HCT116 (cell line): ENCODE results near the gene PDLIM7. TPM values are rescaled to one million over a fixed set of nuclear protein-coding genes. Genes with fewer than 3 reads are reported as not detected.

Experiments
- ATAC-seq: fragments of 200-7000 bp; cut with Tn5 transposase; 2 replicates; pipeline ENCODE4 v1.9.1; 2020; ENCODE audit warnings: mild to moderate bottlenecking, moderate library complexity
- BruUV-seq: library from RNA; stranded (reverse); fragments of 400-500 nt; replicated peaks from 2 replicates; lab custom pipeline; 2021; lab: Mats Ljungman, UMichigan
- CTCF ChIA-PET: fragments of 300-600 bp; sonication (Branson Sonifier 250); formaldehyde crosslinking; loops from one replicate; lab custom pipeline; 2021; ENCODE audit warnings: antibody characterized with exemption; lab: Charles Lee
- POLR2A ChIA-PET: fragments of 300-600, 350-600 bp; sonication (Branson Sonifier 250); formaldehyde crosslinking; loops from one replicate; lab custom pipeline; 2021; ENCODE audit warnings: antibody characterized with exemption; lab: Charles Lee
- RAD21 ChIA-PET, 2 experiments: fragments of 300-600 bp; sonication (Branson Sonifier 250); formaldehyde crosslinking; loops; one replicate each; lab custom pipeline; 2023; ENCODE audit warnings: low total read pairs in 2 of 2; ENCODE audit not compliant: uncharacterized antibody in 2 of 2, unreplicated experiment in 2 of 2, low non-redundant PET in 1 of 2; lab: Charles Lee
- DNase-seq: peaks from one replicate; pipeline ENCODE4 v3.0.0-alpha.2; 2010; ENCODE audit warnings: low read depth, low spot score
- H2AFZ ChIP-seq: fragments of 200-600 bp; shearing (Covaris generic), sonication (generic); 2 replicates; pipeline ENCODE4 v1.6.1; 2017; ENCODE audit warnings: low read depth, mixed run types, mixed read lengths, antibody characterized with exemption, low read length; ENCODE audit not compliant: poor library complexity, severe bottlenecking
- H3K27ac ChIP-seq: 2 replicates; pipeline ENCODE4 v1.5.1; 2012; ENCODE audit warnings: low read depth, low read length
- H3K27me3 ChIP-seq: fragments of 200-600 bp; sonication (generic); 2 replicates; pipeline ENCODE4 v1.6.1; 2016; ENCODE audit warnings: mixed run types, low read length, mixed read lengths; ENCODE audit not compliant: insufficient read depth
- H3K36me3 ChIP-seq, 2 experiments: fragments of 200-500 bp in 1 of 2; fragments of 200-600 bp in 1 of 2; sonication (Bioruptor generic) in 1 of 2; sonication (generic) in 1 of 2; 2 replicates each; pipeline versions ENCODE4 v1.5.1 to v1.6.1; 2014 to 2016; ENCODE audit warnings: low read length in 2 of 2, inconsistent platforms in 1 of 2, mixed read lengths in 1 of 2, mixed run types in 1 of 2; ENCODE audit not compliant: insufficient read depth in 2 of 2, control insufficient read depth in 1 of 2
- H3K4me1 ChIP-seq, 2 experiments: fragments of 200-600 bp in 1 of 2; sonication (generic) in 1 of 2; 2 replicates each; pipeline versions ENCODE4 v1.5.1 to v1.6.1; 2012 to 2017; ENCODE audit warnings: low read length in 2 of 2, inconsistent platforms in 1 of 2, mild to moderate bottlenecking in 1 of 2, mixed read lengths in 1 of 2, mixed run types in 1 of 2, moderate library complexity in 1 of 2; ENCODE audit not compliant: insufficient read depth in 2 of 2, control insufficient read depth in 1 of 2
- H3K4me2 ChIP-seq: fragments of 200-600 bp; sonication (generic); 2 replicates; pipeline ENCODE4 v1.6.1; 2017; ENCODE audit warnings: mixed run types, low read length, mixed read lengths
- H3K4me3 ChIP-seq, 2 experiments: fragments of 200-600 bp in 1 of 2; sonication (generic) in 1 of 2; replicated peaks in 1 of 2; 2 replicates each; pipeline ENCODE4 v1.5.1; 2011 to 2016; ENCODE audit warnings: low read length in 2 of 2, control low read depth in 1 of 2, low read depth in 1 of 2, mild to moderate bottlenecking in 1 of 2, mixed read lengths in 1 of 2, mixed run types in 1 of 2
- H3K79me2 ChIP-seq: fragments of 200-600 bp; sonication (generic); 2 replicates; pipeline ENCODE4 v1.6.1; 2017; ENCODE audit warnings: mild to moderate bottlenecking, mixed run types, low read length, moderate library complexity, mixed read lengths; ENCODE audit not compliant: insufficient read depth
- H3K9ac ChIP-seq: fragments of 200-600 bp; sonication (generic); 2 replicates; pipeline ENCODE4 v1.6.1; 2016; ENCODE audit warnings: low read length, mixed read lengths
- H3K9me2 ChIP-seq: fragments of 200-600 bp; sonication (generic), shearing (Covaris generic); 2 replicates; pipeline ENCODE4 v1.6.1; 2017; ENCODE audit warnings: mixed run types, mild to moderate bottlenecking, moderate library complexity; ENCODE audit not compliant: insufficient read depth
- H3K9me3 ChIP-seq, 2 experiments: fragments of 200-500 bp in 1 of 2; fragments of 200-600 bp in 1 of 2; sonication (Bioruptor generic) in 1 of 2; sonication (generic) in 1 of 2; 2 replicates each; pipeline ENCODE4 v1.6.1; 2014 to 2017; ENCODE audit warnings: low read length in 2 of 2, mixed read lengths in 2 of 2, inconsistent platforms in 1 of 2, low read depth in 1 of 2, mild to moderate bottlenecking in 1 of 2, mixed run types in 1 of 2, moderate library complexity in 1 of 2; ENCODE audit not compliant: control insufficient read depth in 1 of 2, insufficient read depth in 1 of 2
- H4K20me1 ChIP-seq: fragments of 200-600 bp; sonication (generic), shearing (Covaris generic); 2 replicates; pipeline ENCODE4 v1.6.1; 2017; ENCODE audit warnings: mixed run types, mild to moderate bottlenecking, moderate library complexity; ENCODE audit not compliant: insufficient read depth
- CBX3 ChIP-seq: IDR thresholded peaks from 2 replicates; pipeline ENCODE4 v1.6.1; 2012; ENCODE audit warnings: low read depth
- CEBPB ChIP-seq: IDR thresholded peaks from 2 replicates; pipeline ENCODE4 v1.6.1; 2012; ENCODE audit warnings: low read depth
- EGR1 ChIP-seq: IDR thresholded peaks from 2 replicates; pipeline ENCODE4 v1.6.1; 2012; ENCODE audit warnings: low read depth
- POLR2AphosphoS5 ChIP-seq: IDR thresholded peaks from 2 replicates; pipeline ENCODE4 v1.6.1; 2011; ENCODE audit warnings: mild to moderate bottlenecking, low read depth, low read length, moderate library complexity
- SP1 ChIP-seq: IDR thresholded peaks from 2 replicates; pipeline ENCODE4 v1.6.1; 2012; ENCODE audit warnings: low read depth
- intact Hi-C: fragments of 100-400 bp; cut with micrococcal nuclease; formaldehyde crosslinking; loops from 2 replicates; pipeline ENCODE4 v1.10.0; 2022
- total RNA-seq: library from RNA; stranded (reverse); gene quantifications from one replicate; pipeline ENCODE4 v1.2.1, GENCODE V29; 2021; ENCODE audit not compliant: unreplicated experiment
- TF ChIP-seq, protein P1 (sequence below): IDR thresholded peaks from 2 replicates; pipeline ENCODE4 v1.6.1; 2011; ENCODE audit warnings: mild to moderate bottlenecking, low read length, moderate library complexity; ENCODE audit not compliant: insufficient replicate concordance; ENCODE audit errors: extremely low read depth
- TF ChIP-seq, protein P2 (sequence below): IDR thresholded peaks from 2 replicates; pipeline ENCODE4 v1.6.1; 2012; ENCODE audit warnings: low read depth

Gene PDLIM7
- total RNA-seq, 1 experiment from 2014 or later: 153 TPM

DNA sequence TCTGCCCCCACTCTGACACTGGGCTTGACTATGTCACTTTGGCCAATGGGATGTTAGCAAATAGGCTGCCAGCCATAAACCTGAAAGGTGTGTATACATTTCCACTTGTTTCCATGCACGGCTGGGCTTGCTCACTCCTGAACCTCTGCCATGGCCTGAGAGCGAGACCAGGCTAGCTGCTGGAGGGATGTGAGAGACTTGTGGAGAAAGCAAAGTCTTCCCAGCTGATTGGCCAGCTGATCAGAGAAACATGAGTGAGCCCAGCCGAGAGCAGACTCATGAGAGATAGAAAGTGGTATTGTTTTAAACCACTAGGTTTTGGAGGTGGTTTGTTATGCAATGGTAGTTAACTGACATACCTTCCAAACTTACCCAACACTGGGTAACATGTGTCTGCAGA is 43.0 kb upstream of the PDLIM7 start:
- H3K4me1 ChIP-seq: no peaks in the 10 kb centered on the region
- no peak for TF ChIP-seq SP1
- TF ChIP-seq, protein P1, sequence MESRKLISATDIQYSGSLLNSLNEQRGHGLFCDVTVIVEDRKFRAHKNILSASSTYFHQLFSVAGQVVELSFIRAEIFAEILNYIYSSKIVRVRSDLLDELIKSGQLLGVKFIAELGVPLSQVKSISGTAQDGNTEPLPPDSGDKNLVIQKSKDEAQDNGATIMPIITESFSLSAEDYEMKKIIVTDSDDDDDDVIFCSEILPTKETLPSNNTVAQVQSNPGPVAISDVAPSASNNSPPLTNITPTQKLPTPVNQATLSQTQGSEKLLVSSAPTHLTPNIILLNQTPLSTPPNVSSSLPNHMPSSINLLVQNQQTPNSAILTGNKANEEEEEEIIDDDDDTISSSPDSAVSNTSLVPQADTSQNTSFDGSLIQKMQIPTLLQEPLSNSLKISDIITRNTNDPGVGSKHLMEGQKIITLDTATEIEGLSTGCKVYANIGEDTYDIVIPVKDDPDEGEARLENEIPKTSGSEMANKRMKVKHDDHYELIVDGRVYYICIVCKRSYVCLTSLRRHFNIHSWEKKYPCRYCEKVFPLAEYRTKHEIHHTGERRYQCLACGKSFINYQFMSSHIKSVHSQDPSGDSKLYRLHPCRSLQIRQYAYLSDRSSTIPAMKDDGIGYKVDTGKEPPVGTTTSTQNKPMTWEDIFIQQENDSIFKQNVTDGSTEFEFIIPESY: no peak
- TF ChIP-seq, protein P2, sequence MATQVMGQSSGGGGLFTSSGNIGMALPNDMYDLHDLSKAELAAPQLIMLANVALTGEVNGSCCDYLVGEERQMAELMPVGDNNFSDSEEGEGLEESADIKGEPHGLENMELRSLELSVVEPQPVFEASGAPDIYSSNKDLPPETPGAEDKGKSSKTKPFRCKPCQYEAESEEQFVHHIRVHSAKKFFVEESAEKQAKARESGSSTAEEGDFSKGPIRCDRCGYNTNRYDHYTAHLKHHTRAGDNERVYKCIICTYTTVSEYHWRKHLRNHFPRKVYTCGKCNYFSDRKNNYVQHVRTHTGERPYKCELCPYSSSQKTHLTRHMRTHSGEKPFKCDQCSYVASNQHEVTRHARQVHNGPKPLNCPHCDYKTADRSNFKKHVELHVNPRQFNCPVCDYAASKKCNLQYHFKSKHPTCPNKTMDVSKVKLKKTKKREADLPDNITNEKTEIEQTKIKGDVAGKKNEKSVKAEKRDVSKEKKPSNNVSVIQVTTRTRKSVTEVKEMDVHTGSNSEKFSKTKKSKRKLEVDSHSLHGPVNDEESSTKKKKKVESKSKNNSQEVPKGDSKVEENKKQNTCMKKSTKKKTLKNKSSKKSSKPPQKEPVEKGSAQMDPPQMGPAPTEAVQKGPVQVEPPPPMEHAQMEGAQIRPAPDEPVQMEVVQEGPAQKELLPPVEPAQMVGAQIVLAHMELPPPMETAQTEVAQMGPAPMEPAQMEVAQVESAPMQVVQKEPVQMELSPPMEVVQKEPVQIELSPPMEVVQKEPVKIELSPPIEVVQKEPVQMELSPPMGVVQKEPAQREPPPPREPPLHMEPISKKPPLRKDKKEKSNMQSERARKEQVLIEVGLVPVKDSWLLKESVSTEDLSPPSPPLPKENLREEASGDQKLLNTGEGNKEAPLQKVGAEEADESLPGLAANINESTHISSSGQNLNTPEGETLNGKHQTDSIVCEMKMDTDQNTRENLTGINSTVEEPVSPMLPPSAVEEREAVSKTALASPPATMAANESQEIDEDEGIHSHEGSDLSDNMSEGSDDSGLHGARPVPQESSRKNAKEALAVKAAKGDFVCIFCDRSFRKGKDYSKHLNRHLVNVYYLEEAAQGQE: no peak
- TF ChIP-seq EGR1: no peak
- no peak for TF ChIP-seq CEBPB
- no peak for TF ChIP-seq POLR2AphosphoS5
- TF ChIP-seq CBX3: no peak
- TF ChIP-seq, all 23 proteins: peak for 0
- Histone ChIP-seq H3K36me3 (peaks cover 9 to 19% of the 10 kb centered on the region in 2 experiments; a peak in 3 of 4 replicates), H4K20me1 (peaks cover 4% of the 10 kb centered on the region; the same call in 1 of the 2 replicates), H3K79me2 (peaks cover 41% of the 10 kb centered on the region), H3K27me3 (no peaks in the 10 kb centered on the region), H3K4me3 (no peak overlapping the region), H3K4me2 (no peak overlapping the region), H2AFZ (no peak overlapping the region), H3K9me2 (no peaks in the 10 kb centered on the region), H3K9ac (no peak overlapping the region), H3K9me3 (no peaks in the 10 kb centered on the region), H3K27ac (no peak overlapping the region)
- DNase-seq: no peak
- ATAC-seq: no peak
- BruUV-seq: no TSS peak
- RAD21 ChIA-PET: no interaction called here
- POLR2A ChIA-PET: no interaction called here
- CTCF ChIA-PET: no interaction called here
- intact Hi-C loops: no loop called here
